Right lobe of liver (tissue), 4 donors: ENCODE measurements around the gene ANKS1B.

Source experiments
- POLR2A ChIP-seq: fragments of 450-650 bp; IDR thresholded peaks from one replicate; pipeline ENCODE4 v1.6.1; 2017; ENCODE audit warnings: antibody characterized with exemption, mild to moderate bottlenecking
- TF ChIP-seq, protein P1 (sequence below), 4 donors: fragments of 200-600 bp in 3 of 4; fragments of 450-650 bp in 1 of 4; IDR thresholded peaks; one replicate each; pipeline versions ENCODE4 v1.5.1 to v1.8.0; 2016 to 2022; ENCODE audit warnings: antibody characterized with exemption in 4 of 4, mild to moderate bottlenecking in 2 of 4
- donor health status: DM: no; HTN: no; CAD: no.
- donor health status: DM: no; HTN: no; CAD: no.
- donor health status: DM: no; HTN: yes; CAD: no.

DNA sequence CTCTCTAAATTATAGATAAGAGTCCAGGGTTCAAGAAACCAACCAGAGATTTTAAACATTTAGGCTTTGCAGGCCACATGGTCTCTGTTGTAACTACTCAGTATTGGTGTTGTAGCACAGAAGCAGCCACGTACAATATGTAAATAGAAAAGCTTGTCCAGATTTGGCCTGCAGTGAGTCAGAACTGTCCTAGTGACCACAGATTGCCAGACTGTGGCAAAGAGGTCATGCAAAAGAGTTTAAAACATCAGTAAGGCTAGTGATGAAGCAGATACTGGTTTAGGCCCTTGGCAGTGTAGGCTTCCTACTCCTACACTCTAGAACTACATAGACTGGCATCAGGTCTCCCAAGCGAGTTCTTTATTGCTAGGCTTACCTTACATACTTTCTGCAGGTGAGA lies 454.8 kb downstream of the ANKS1B start:
- no peak for TF ChIP-seq POLR2A
- TF ChIP-seq, protein P1, sequence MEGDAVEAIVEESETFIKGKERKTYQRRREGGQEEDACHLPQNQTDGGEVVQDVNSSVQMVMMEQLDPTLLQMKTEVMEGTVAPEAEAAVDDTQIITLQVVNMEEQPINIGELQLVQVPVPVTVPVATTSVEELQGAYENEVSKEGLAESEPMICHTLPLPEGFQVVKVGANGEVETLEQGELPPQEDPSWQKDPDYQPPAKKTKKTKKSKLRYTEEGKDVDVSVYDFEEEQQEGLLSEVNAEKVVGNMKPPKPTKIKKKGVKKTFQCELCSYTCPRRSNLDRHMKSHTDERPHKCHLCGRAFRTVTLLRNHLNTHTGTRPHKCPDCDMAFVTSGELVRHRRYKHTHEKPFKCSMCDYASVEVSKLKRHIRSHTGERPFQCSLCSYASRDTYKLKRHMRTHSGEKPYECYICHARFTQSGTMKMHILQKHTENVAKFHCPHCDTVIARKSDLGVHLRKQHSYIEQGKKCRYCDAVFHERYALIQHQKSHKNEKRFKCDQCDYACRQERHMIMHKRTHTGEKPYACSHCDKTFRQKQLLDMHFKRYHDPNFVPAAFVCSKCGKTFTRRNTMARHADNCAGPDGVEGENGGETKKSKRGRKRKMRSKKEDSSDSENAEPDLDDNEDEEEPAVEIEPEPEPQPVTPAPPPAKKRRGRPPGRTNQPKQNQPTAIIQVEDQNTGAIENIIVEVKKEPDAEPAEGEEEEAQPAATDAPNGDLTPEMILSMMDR (IDR thresholded peaks at IDR 0.05), result no peak
